ENCODE data around the gene ARMC9.

The ARMC9 gene

GRCh38 chr2:231318954-231319353 lies 120.5 kb downstream of the ARMC9 start:
- DNase-seq, result no peak

GRCh38 chr2:231319867-231320266 lies 121.4 kb downstream of the ARMC9 start:
- DNase-seq, result no peak

GRCh38 chr2:231321021-231321420 lies 122.6 kb downstream of the ARMC9 start:
- no peak for DNase-seq

- no peak for DNase-seq
Observed at GRCh38 chr2:231321556-231322334, 123.3 kb downstream of the ARMC9 start.

- no peak for DNase-seq
Observed at GRCh38 chr2:231323316-231323715, 124.9 kb downstream of the ARMC9 start.

- no peak for DNase-seq
Observed at GRCh38 chr2:231325826-231326225, 127.4 kb downstream of the ARMC9 start.

GRCh38 chr2:231326404-231326803 lies 128.0 kb downstream of the ARMC9 start:
- DNase-seq, result no peak

GRCh38 chr2:231330311-231330710 lies 131.9 kb downstream of the ARMC9 start:
- DNase-seq, result no peak

GRCh38 chr2:231331533-231331932 lies 133.1 kb downstream of the ARMC9 start:
- DNase-seq, result no peak

- DNase-seq, result no peak
Observed at GRCh38 chr2:231332388-231332787, 134.0 kb downstream of the ARMC9 start.

GRCh38 chr2:231332872-231333500 lies 134.6 kb downstream of the ARMC9 start:
- DNase-seq, result no peak

GRCh38 chr2:231334179-231334930 lies 135.9 kb downstream of the ARMC9 start:
- no peak for DNase-seq

GRCh38 chr2:231334981-231335380 lies 136.6 kb downstream of the ARMC9 start:
- no peak for DNase-seq

GRCh38 chr2:231335591-231335990 lies 137.2 kb downstream of the ARMC9 start:
- DNase-seq, result no peak

GRCh38 chr2:231336236-231336635 lies 137.8 kb downstream of the ARMC9 start:
- no peak for DNase-seq

- no peak for DNase-seq
Observed at GRCh38 chr2:231336700-231337099, 138.3 kb downstream of the ARMC9 start.

GRCh38 chr2:231337807-231338759 lies 139.7 kb downstream of the ARMC9 start:
- no peak for DNase-seq

GRCh38 chr2:231339316-231339715 lies 140.9 kb downstream of the ARMC9 start:
- no peak for DNase-seq

- DNase-seq, result no peak
Observed at GRCh38 chr2:231341100-231341499, 142.7 kb downstream of the ARMC9 start.

- no peak for DNase-seq
Observed at GRCh38 chr2:231342061-231342711, 143.8 kb downstream of the ARMC9 start.

GRCh38 chr2:231343006-231343710 lies 144.7 kb downstream of the ARMC9 start:
- no peak for DNase-seq
